IMR-90 (cell line): Measurements from ENCODE around the gene PPP3CB.

Source experiments
- CTCF ChIP-seq: conservative IDR thresholded peaks from 2 replicates; pipeline ENCODE4 v1.5.1; 2012; ENCODE audit warnings: mild to moderate bottlenecking, low read depth, low read length, improper control_type of control experiment
- MAZ ChIP-seq: IDR thresholded peaks from 2 replicates; pipeline ENCODE4 v1.6.1; 2012; ENCODE audit warnings: low read depth, mild to moderate bottlenecking, low read length, improper control_type of control experiment, moderate library complexity, borderline replicate concordance
- MXI1 ChIP-seq: IDR thresholded peaks from 2 replicates; pipeline ENCODE4 v1.6.1; 2012; ENCODE audit warnings: low read depth, mild to moderate bottlenecking, low read length, moderate library complexity, borderline replicate concordance
- NFE2L2 ChIP-seq: fragments of 150-350 bp; IDR thresholded peaks from 2 replicates; pipeline ENCODE4 v1.6.1; 2016; ENCODE audit warnings: low read depth, mild to moderate bottlenecking, low read length
- POLR2A ChIP-seq: IDR thresholded peaks from 2 replicates; pipeline ENCODE4 v1.6.1; 2012; ENCODE audit warnings: mild to moderate bottlenecking, low read depth, low read length
- RCOR1 ChIP-seq: IDR thresholded peaks from 2 replicates; pipeline ENCODE4 v1.6.1; 2012; ENCODE audit warnings: mild to moderate bottlenecking, low read length, improper control_type of control experiment; ENCODE audit not compliant: insufficient replicate concordance
- SMC3 ChIP-seq: fragments of 150-350 bp; IDR thresholded peaks from 2 replicates; pipeline ENCODE4 v1.6.1; 2016; ENCODE audit warnings: low read depth, mild to moderate bottlenecking, antibody characterized with exemption, low read length, moderate library complexity

GRCh38 chr10:73471226-73471625, 24.6 kb downstream of the PPP3CB start:
- TF ChIP-seq CTCF (no peak), MXI1 (no peak), MAZ (no peak), SMC3 (no peak), RCOR1 (no peak), POLR2A (no peak), NFE2L2 (no peak)
